K562 (cell line): ENCODE data around the gene SGMS1. TPM values are rescaled to one million over a fixed set of nuclear protein-coding genes. Genes with fewer than 3 reads are reported as not detected.
"Not testable (repeated sequence)": the region's sequence is repeated elsewhere in the genome, so short reads cannot be mapped to it uniquely, and the experiment has no call there.

ENCODE experiments used
- ATAC-seq: fragments of 200-7000 bp; cut with Tn5 transposase; 3 replicates; pipeline ENCODE4 v1.9.1; 2020; ENCODE audit warnings: moderate library complexity
- BruUV-seq: library from RNA; stranded (reverse); fragments of 400-500 nt; replicated peaks from 2 replicates; lab custom pipeline; 2021; lab: Mats Ljungman, UMichigan
- CTCF ChIA-PET: fragments of 300-600 bp; formaldehyde crosslinking; extraction: SDS; loops from one replicate; lab custom pipeline; 2021; ENCODE audit warnings: low intra/inter-chr PET ratio; lab: Yijun Ruan, JAX
- POLR2A ChIA-PET: fragments of 300-600, 350-650 bp; sonication (Branson Sonifier 250); formaldehyde crosslinking; extraction: SDS; loops from one replicate; lab custom pipeline; 2021; ENCODE audit warnings: antibody characterized with exemption, inconsistent platforms; lab: Yijun Ruan, JAX
- DNase-seq, 4 experiments: peaks; one replicate each; pipeline versions ENCODE4 v3.0.0 to v3.0.0-alpha.2; 2011 to 2018; ENCODE audit warnings: low spot score in 3 of 4, mixed read lengths in 3 of 4; ENCODE audit errors: extremely low read depth in 1 of 4
- FAIRE-seq: peaks from 2 replicates; lab custom pipeline; 2011; peaks lifted over from hg19 to GRCh38; lab: Jason Lieb, UNC
- H2AFZ ChIP-seq: 2 replicates; pipeline ENCODE4 v1.6.0; 2011; ENCODE audit warnings: low read depth, low read length, control low read depth, inconsistent platforms
- H3K27ac ChIP-seq: fragments of 200-600 bp; 3 replicates; pipeline ENCODE4 v1.8.0; 2011; ENCODE audit warnings: low read depth, mild to moderate bottlenecking, control low read depth, inconsistent platforms, low read length, moderate library complexity, mixed read lengths; ENCODE audit errors: extremely low read depth
- H3K27me3 ChIP-seq, 2 experiments: fragments of 300-600 bp in 1 of 2; 2 replicates in 1 of 2; 3 replicates in 1 of 2; pipeline versions ENCODE4 v1.6.0 to v1.8.0; 2011; ENCODE audit warnings: inconsistent platforms in 2 of 2, low read length in 2 of 2, mild to moderate bottlenecking in 1 of 2, mixed read lengths in 1 of 2, moderate library complexity in 1 of 2; ENCODE audit not compliant: control insufficient read depth in 2 of 2, insufficient read depth in 2 of 2
- H3K36me3 ChIP-seq: fragments of 300-600 bp; 3 replicates; pipeline ENCODE4 v1.8.0; 2011; ENCODE audit warnings: mild to moderate bottlenecking, low read length, inconsistent platforms; ENCODE audit not compliant: control insufficient read depth, insufficient read depth
- H3K4me1 ChIP-seq, 2 experiments: fragments of 200-600 bp in 1 of 2; replicated peaks in 1 of 2; 2 replicates in 1 of 2; 3 replicates in 1 of 2; pipeline versions ENCODE4 v1.5.1 to v1.8.0; 2011; ENCODE audit warnings: inconsistent platforms in 2 of 2, low read length in 2 of 2, mild to moderate bottlenecking in 1 of 2, mixed read lengths in 1 of 2, moderate library complexity in 1 of 2; ENCODE audit not compliant: control insufficient read depth in 2 of 2, insufficient read depth in 2 of 2
- H3K4me2 ChIP-seq: 2 replicates; pipeline ENCODE4 v1.6.1; 2011; ENCODE audit warnings: low read length, control low read depth, inconsistent platforms, mixed read lengths; ENCODE audit not compliant: insufficient read depth
- H3K4me3 ChIP-seq: fragments of 200-600 bp; sonication (generic), shearing (Covaris generic); 2 replicates; pipeline ENCODE4 v1.5.1; 2016; ENCODE audit warnings: control low read depth, inconsistent platforms
- H3K79me2 ChIP-seq: fragments of 200-600 bp; 3 replicates; pipeline ENCODE4 v1.8.0; 2011; ENCODE audit warnings: low read length, inconsistent platforms; ENCODE audit not compliant: control insufficient read depth, insufficient read depth
- H3K9ac ChIP-seq, 2 experiments: 2 replicates each; pipeline versions ENCODE4 v1.6.0 to v1.6.1; 2011; ENCODE audit warnings: low read depth in 2 of 2, low read length in 2 of 2, control low read depth in 1 of 2, inconsistent platforms in 1 of 2, mild to moderate bottlenecking in 1 of 2, mixed read lengths in 1 of 2; ENCODE audit not compliant: insufficient read depth in 1 of 2
- H3K9me1 ChIP-seq: one replicate; pipeline ENCODE4 v1.6.0; 2011; ENCODE audit warnings: inconsistent platforms, mild to moderate bottlenecking, low read length, moderate library complexity; ENCODE audit not compliant: control insufficient read depth, insufficient read depth
- H3K9me3 ChIP-seq: replicated peaks from 2 replicates; pipeline ENCODE4 v1.5.1; 2011; ENCODE audit warnings: low read depth, low read length, inconsistent platforms; ENCODE audit not compliant: control insufficient read depth, insufficient read depth
- H4K20me1 ChIP-seq: replicated peaks from 2 replicates; pipeline ENCODE4 v1.6.1; 2011; ENCODE audit warnings: low read length, inconsistent platforms, mixed read lengths; ENCODE audit not compliant: control insufficient read depth, insufficient read depth
- CTCF ChIP-seq, 3 experiments: IDR thresholded peaks in 2 of 3; conservative IDR thresholded peaks in 1 of 3; 2 replicates each; pipeline ENCODE4 v1.5.1; 2011 to 2012; ENCODE audit warnings: low read length in 3 of 3, mild to moderate bottlenecking in 3 of 3, control low read depth in 2 of 3, improper control_type of control experiment in 1 of 3, inconsistent platforms in 1 of 3, low read depth in 1 of 3, mixed read lengths in 1 of 3, moderate library complexity in 1 of 3; ENCODE audit not compliant: insufficient read depth in 2 of 3
- ETV1 ChIP-seq: fragments of 450-650 bp; conservative IDR thresholded peaks from 2 replicates; pipeline ENCODE4 v1.6.1; 2016; ENCODE audit warnings: missing genetic modification characterization, control low read depth, low read depth, missing compliant biosample characterization
- WGBS: fragments of 100-300 bp; shearing (Covaris generic); methylation state at CpG from one replicate; pipeline ENCODE4 v1.1.6; 2016; ENCODE audit warnings: low coverage, mixed read lengths; ENCODE audit not compliant: insufficient coverage; ENCODE audit errors: missing lambda C conversion rate; 5-methylcytosine and 5-hydroxymethylcytosine counted together
- in situ Hi-C: fragments of 300-500 bp; cut with MboI; formaldehyde crosslinking; loops from 4 replicates; pipeline ENCODE4 v1.15.0; 2018; ENCODE audit warnings: inconsistent platforms, mixed read lengths
- intact Hi-C: fragments of 100-400 bp; cut with micrococcal nuclease; formaldehyde crosslinking; loops from 2 replicates; pipeline ENCODE4 v1.14.2; 2022
- polyA plus RNA-seq, 8 experiments: library from polyadenylated mRNA; depleted of rRNA in 4 of 8; stranded (reverse) in 5 of 8; unstranded in 3 of 8; fragments of >200 nt; fragmentation: Nextera tagmentation in 2 of 8; fragmentation: Illumina TruSeq in 1 of 8; extraction: Ambion mirVana in 2 of 8; extraction: Trizol in 1 of 8; gene quantifications; 2 replicates each; pipeline versions ENCODE4 v1.2.1 to v1.2.3, GENCODE V29; 2011 to 2014; ENCODE audit warnings: inconsistent platforms in 1 of 8, missing spikeins in 1 of 8
- total RNA-seq, 7 experiments: library from RNA; depleted of rRNA in 6 of 7; stranded (reverse); fragments of >200 nt in 6 of 7; fragmentation: Illumina TruSeq in 2 of 7; extraction: Trizol in 2 of 7; gene quantifications; 2 replicates each; pipeline versions ENCODE4 v1.2.1 to v1.2.3, GENCODE V29; 2011 to 2021; ENCODE audit warnings: low replicate concordance in 1 of 7

Gene SGMS1
- total and polyA plus RNA-seq, 9 of the 15 experiments (the other 6 are each of a cell fraction or from before 2014, with no cell fraction given): 22.6 to 232 (median 82.2) TPM

DNA sequence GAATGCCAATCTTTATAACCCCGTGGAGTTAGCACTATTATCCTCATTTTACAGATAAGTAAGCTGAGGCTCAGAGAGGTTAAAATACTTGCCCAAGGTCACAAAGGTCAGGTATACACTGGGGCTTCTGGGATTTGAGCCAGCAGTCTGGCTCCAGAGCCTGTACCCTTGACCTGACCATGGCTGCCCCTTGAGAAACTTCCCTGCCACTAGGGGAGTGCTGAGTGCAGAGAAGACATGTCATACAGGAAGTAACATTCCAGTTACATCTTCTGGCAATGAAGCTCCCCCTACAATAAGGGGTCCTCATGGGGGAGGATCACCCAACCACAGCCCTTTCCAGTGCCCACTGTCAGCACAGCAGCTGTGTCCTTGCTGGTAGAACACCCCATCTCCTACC, 43.6 kb upstream of the SGMS1 start:
- in situ Hi-C loops, H3K4me3 ChIP-seq, H3K4me1 ChIP-seq, H3K27me3 ChIP-seq, CTCF ChIA-PET, H3K9me3 ChIP-seq, H3K9ac ChIP-seq, H3K79me2 ChIP-seq, BruUV-seq, H3K9me1 ChIP-seq, H4K20me1 ChIP-seq, H3K4me2 ChIP-seq, POLR2A ChIA-PET, H3K36me3 ChIP-seq, FAIRE-seq, intact Hi-C loops, H3K27ac ChIP-seq: not testable (repeated sequence)
- 5% methylated on average over 1 of the region's 1 CpG for WGBS
- H2AFZ ChIP-seq: peak overlapping the region; percentile 38; the same call in 1 of the 2 replicates
- DNase-seq (peak in 1 of 4 experiments; percentile 19), ATAC-seq (peak; percentile 62)
- TF ChIP-seq CTCF (IDR thresholded peaks at IDR 0.05 in 2 of 3, conservative IDR thresholded peaks at IDR 0.05 in 1 of 3; ENCODE audit: insufficient read depth in 2 of 3, low read depth in 1 of 3, low read length in 3 of 3): 0 out of 6 replicates have a peak, but pooled peaks of 1 of the 3 experiments have one; percentile 18
- 0 out of 2 replicates have a peak, but pooled peaks have one; percentile 13 for TF ChIP-seq ETV1 (tag)

DNA sequence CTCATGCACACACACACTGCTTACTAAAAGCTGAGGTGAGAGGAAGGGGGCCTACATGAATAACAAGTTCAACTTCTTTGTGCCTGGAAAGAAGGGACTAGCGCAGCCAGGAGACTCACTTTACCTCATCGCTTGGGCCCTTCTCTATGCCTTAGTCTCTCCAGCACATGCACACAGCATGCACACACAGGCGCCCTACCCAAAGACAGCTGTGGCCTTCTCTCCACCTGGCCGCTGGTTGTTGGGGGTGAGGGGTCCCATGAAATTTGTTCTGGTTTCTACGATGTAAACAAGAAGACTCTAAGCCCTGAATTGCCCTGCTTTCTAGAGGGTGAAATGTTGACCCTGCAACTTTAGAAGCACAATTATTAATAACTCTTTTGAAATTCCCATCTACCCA, 38.7 kb upstream of the SGMS1 start:
- H3K9me3 ChIP-seq, CTCF ChIA-PET, in situ Hi-C loops, ATAC-seq, H4K20me1 ChIP-seq, H3K9me1 ChIP-seq, FAIRE-seq, H3K36me3 ChIP-seq, DNase-seq, H3K4me2 ChIP-seq, BruUV-seq, POLR2A ChIA-PET, intact Hi-C loops, H3K27me3 ChIP-seq, H3K4me3 ChIP-seq, H3K9ac ChIP-seq, H3K27ac ChIP-seq, H2AFZ ChIP-seq: not testable (repeated sequence)
- WGBS: 34% methylated on average over 5 of the region's 5 CpGs
- Histone ChIP-seq H3K4me1 (peaks cover 0 to 16% of the 10 kb centered on the region in 2 experiments; a peak in 3 of 5 replicates), H3K79me2 (peaks cover 26% of the 10 kb centered on the region; the same call in 2 of the 3 replicates)

- POLR2A ChIA-PET, H3K27me3 ChIP-seq, H3K4me3 ChIP-seq, H3K9ac ChIP-seq, H3K36me3 ChIP-seq, H3K9me1 ChIP-seq, ATAC-seq, H3K27ac ChIP-seq, in situ Hi-C loops, DNase-seq, H3K4me2 ChIP-seq, BruUV-seq, FAIRE-seq, CTCF ChIA-PET, intact Hi-C loops, H4K20me1 ChIP-seq, H3K9me3 ChIP-seq: not testable (repeated sequence)
- Histone ChIP-seq H3K4me1 (peaks cover 0 to 16% of the 10 kb centered on the region in 2 experiments; a peak in 3 of 5 replicates), H2AFZ (peak overlapping the region; percentile 34), H3K79me2 (peaks cover 35% of the 10 kb centered on the region; the same call in 2 of the 3 replicates)
- WGBS: 34% methylated on average over 4 of the region's 4 CpGs
Measured at GRCh38 chr10:50661563-50661962, 37.8 kb upstream of the SGMS1 start.
